ENCODE data around the gene DLG2. TPM values are rescaled to one million over a fixed set of nuclear protein-coding genes. Genes with fewer than 3 reads are reported as not detected.

The DLG2 gene

GRCh38 chr11:83410605-83411565, 2216.3 kb downstream of the DLG2 start:
- H3K27me3 ChIP-seq (ENCODE audit: control insufficient read depth, insufficient read depth, low read length) = peaks cover 2% of the 10 kb centered on the region
- H3K36me3 ChIP-seq (ENCODE audit: insufficient read depth, low read length) = no peaks in the 10 kb centered on the region
- H3K4me2 ChIP-seq (ENCODE audit: low read length) = no peak overlapping the region
- H3K9ac ChIP-seq (ENCODE audit: low read depth, low read length) = no peak overlapping the region
- H3K4me1 ChIP-seq (ENCODE audit: control insufficient read depth, insufficient read depth, low read length) = no peaks in the 10 kb centered on the region
- H3K9me3 ChIP-seq (replicated peaks; ENCODE audit: low read length) = no peaks in the 10 kb centered on the region
- no peak overlapping the region for H3K4me3 ChIP-seq (ENCODE audit: low read length)

- Histone ChIP-seq H3K9ac (ENCODE audit: low read depth, low read length) (no peak overlapping the region), H3K36me3 (ENCODE audit: insufficient read depth, low read length) (no peaks in the 10 kb centered on the region), H3K27me3 (ENCODE audit: control insufficient read depth, insufficient read depth, low read length) (peaks cover 2% of the 10 kb centered on the region), H3K4me3 (ENCODE audit: low read length) (no peak overlapping the region), H3K9me3 (replicated peaks; ENCODE audit: low read length) (no peaks in the 10 kb centered on the region), H3K4me1 (ENCODE audit: control insufficient read depth, insufficient read depth, low read length) (no peaks in the 10 kb centered on the region), H3K4me2 (ENCODE audit: low read length) (no peak overlapping the region)
These were observed 2217.3 kb downstream of the DLG2 start for GRCh38 chr11:83409891-83410290.

GRCh38 chr11:83409476-83409875, 2217.7 kb downstream of the DLG2 start:
- Histone ChIP-seq H3K9me3 (replicated peaks; ENCODE audit: low read length) (no peaks in the 10 kb centered on the region), H3K4me1 (ENCODE audit: control insufficient read depth, insufficient read depth, low read length) (no peaks in the 10 kb centered on the region), H3K9ac (ENCODE audit: low read depth, low read length) (no peak overlapping the region), H3K36me3 (ENCODE audit: insufficient read depth, low read length) (no peaks in the 10 kb centered on the region), H3K4me3 (ENCODE audit: low read length) (no peak overlapping the region), H3K27me3 (ENCODE audit: control insufficient read depth, insufficient read depth, low read length) (peaks cover 2% of the 10 kb centered on the region), H3K4me2 (ENCODE audit: low read length) (no peak overlapping the region)

- Histone ChIP-seq H3K4me2 (ENCODE audit: low read length) (no peak overlapping the region), H3K4me1 (ENCODE audit: control insufficient read depth, insufficient read depth, low read length) (no peaks in the 10 kb centered on the region)
These were observed 2218.2 kb downstream of the DLG2 start for GRCh38 chr11:83408946-83409345.

More at GRCh38 chr11:83408946-83409345, 2218.2 kb downstream of the DLG2 start:
- Histone ChIP-seq H3K9me3 (replicated peaks; ENCODE audit: low read length) (no peaks in the 10 kb centered on the region), H3K4me3 (ENCODE audit: low read length) (no peak overlapping the region), H3K27me3 (ENCODE audit: control insufficient read depth, insufficient read depth, low read length) (peaks cover 2% of the 10 kb centered on the region), H3K36me3 (ENCODE audit: insufficient read depth, low read length) (no peaks in the 10 kb centered on the region), H3K9ac (ENCODE audit: low read depth, low read length) (no peak overlapping the region)

Small RNA genes lying within 50 kb of the gene (small RNA-seq; reads per million reads assigned to genes)
- gene RF02112 (not detected), gene RF02113 (not detected), gene RNU6-1292P (0.63 reads per million)

Measured in skeletal muscle satellite cell (primary cell).